A549 (cell line): ENCODE measurements around the gene GPR176. TPM values are rescaled to one million over a fixed set of nuclear protein-coding genes. Genes with fewer than 3 reads are reported as not detected.

ENCODE experiments used
- ATAC-seq, 2 experiments: fragments of 200-7000 bp in 1 of 2; fragments of >200 bp in 1 of 2; cut with Nextera tagmentation in 1 of 2; cut with Tn5 transposase in 1 of 2; 3 replicates each; pipeline versions ENCODE4 v1.8.0 to v1.9.1; 2018 to 2020; ENCODE audit warnings: mild to moderate bottlenecking in 1 of 2, moderate library complexity in 1 of 2
- CTCF ChIA-PET: fragments of 300-600 bp; sonication (Branson Sonifier 250); formaldehyde crosslinking; extraction: SDS; loops from one replicate; lab custom pipeline; 2021; ENCODE audit warnings: antibody characterized with exemption, inconsistent platforms; lab: Yijun Ruan, JAX
- POLR2A ChIA-PET: fragments of 350-600 bp; formaldehyde crosslinking; extraction: SDS; loops from one replicate; lab custom pipeline; 2021; ENCODE audit warnings: antibody characterized with exemption, inconsistent platforms; lab: Yijun Ruan, JAX
- DNase-seq, 2 experiments: peaks; one replicate each; pipeline versions ENCODE4 v3.0.0 to v3.0.0-alpha.2; 2011 to 2016; ENCODE audit warnings: low read depth in 1 of 2, low spot score in 1 of 2
- FAIRE-seq: peaks from 2 replicates; lab custom pipeline; 2011; peaks lifted over from hg19 to GRCh38; lab: Jason Lieb, UNC
- H3K27ac ChIP-seq, 2 experiments: fragments of >200 bp; sonication (Bioruptor Twin); formaldehyde crosslinking; 3 replicates each; pipeline ENCODE4 v1.5.1; 2016 to 2017
- H3K4me1 ChIP-seq: fragments of >200 bp; sonication (Bioruptor Twin); formaldehyde crosslinking; 3 replicates; pipeline ENCODE4 v1.6.1; 2016
- H3K4me2 ChIP-seq: fragments of >200 bp; sonication (Bioruptor Twin); formaldehyde crosslinking; 3 replicates; pipeline ENCODE4 v1.6.1; 2016
- H3K4me3 ChIP-seq: fragments of >200 bp; sonication (Bioruptor Twin); formaldehyde crosslinking; 3 replicates; pipeline ENCODE4 v1.5.1; 2016
- H3K9me3 ChIP-seq: fragments of >200 bp; sonication (Bioruptor Twin); formaldehyde crosslinking; 3 replicates; pipeline ENCODE4 v1.6.1; 2016
- CEBPB ChIP-seq, 2 experiments: fragments of >200 bp in 1 of 2; sonication (Bioruptor Twin) in 1 of 2; formaldehyde crosslinking in 1 of 2; IDR thresholded peaks; 2 replicates each; pipeline ENCODE4 v1.6.1; 2012 to 2016
- CHD2 ChIP-seq: fragments of 150-350 bp; IDR thresholded peaks from 2 replicates; pipeline ENCODE4 v1.6.1; 2014; ENCODE audit warnings: low read length; ENCODE audit not compliant: partially characterized antibody
- CHD4 ChIP-seq: fragments of 200-600 bp; sonication (generic); IDR thresholded peaks from 2 replicates; pipeline ENCODE4 v1.6.1; 2016; ENCODE audit warnings: antibody characterized with exemption, mild to moderate bottlenecking, borderline replicate concordance
- CTCF ChIP-seq: fragments of >200 bp; sonication (Bioruptor Twin); formaldehyde crosslinking; IDR thresholded peaks from 3 replicates; pipeline ENCODE4 v1.5.1; 2016
- EP300 ChIP-seq, 2 experiments: fragments of >200 bp; sonication (Bioruptor Twin); formaldehyde crosslinking; IDR thresholded peaks; 2 replicates in 1 of 2; 3 replicates in 1 of 2; pipeline ENCODE4 v1.6.1; 2016 to 2017
- GATA3 ChIP-seq: IDR thresholded peaks from 2 replicates; pipeline ENCODE4 v1.6.1; 2012; ENCODE audit warnings: borderline replicate concordance
- HMGXB4 ChIP-seq: fragments of 250-450 bp; sonication (Bioruptor Pico); IDR thresholded peaks from 2 replicates; pipeline ENCODE4 v1.5.0; 2021; ENCODE audit warnings: mild to moderate bottlenecking, moderate library complexity, borderline replicate concordance
- HOXA7 ChIP-seq: fragments of 250-450 bp; sonication (Bioruptor Pico); IDR thresholded peaks from 2 replicates; pipeline ENCODE4 v1.5.0; 2020; ENCODE audit warnings: mild to moderate bottlenecking, moderate library complexity
- HOXB13 ChIP-seq: fragments of 250-450 bp; sonication (Bioruptor Pico); IDR thresholded peaks from 2 replicates; pipeline ENCODE4 v1.5.0; 2020; ENCODE audit warnings: low read depth, mild to moderate bottlenecking, moderate library complexity
- NFE2L2 ChIP-seq: fragments of 150-350 bp; conservative IDR thresholded peaks from 2 replicates; pipeline ENCODE4 v1.6.1; 2014; ENCODE audit warnings: low read length
- RNF2 ChIP-seq: fragments of 200-600 bp; sonication (generic); IDR thresholded peaks from 2 replicates; pipeline ENCODE4 v1.6.1; 2016; ENCODE audit warnings: low read depth, mild to moderate bottlenecking, antibody characterized with exemption, moderate library complexity, borderline replicate concordance
- ZFP36 ChIP-seq: fragments of 450-650 bp; IDR thresholded peaks from 2 replicates; pipeline ENCODE4 v1.6.1; 2014; ENCODE audit warnings: borderline replicate concordance; ENCODE audit not compliant: partially characterized antibody
- ZSCAN20 ChIP-seq: fragments of 250-450 bp; sonication (Bioruptor Pico); IDR thresholded peaks from 2 replicates; pipeline ENCODE4 v1.8.0; 2022; ENCODE audit warnings: mild to moderate bottlenecking, moderate library complexity
- WGBS: methylation state at CpG from one replicate; pipeline ENCODE4 v1.1.6; 2017; ENCODE audit errors: missing lambda C conversion rate; 5-methylcytosine and 5-hydroxymethylcytosine counted together
- polyA plus RNA-seq, 4 experiments: library from polyadenylated mRNA; depleted of rRNA in 3 of 4; stranded (reverse); fragments of >200 nt; fragmentation: RNase III in 1 of 4; extraction: RNeasy Plus Mini Kit Qiagen cat#74134 plus additional on column Dnase treatment in 1 of 4; gene quantifications; 2 replicates in 3 of 4; 3 replicates in 1 of 4; pipeline ENCODE4 v1.2.3, GENCODE V29; 2011 to 2017
- TF ChIP-seq, protein P1 (sequence below): fragments of 200-600 bp; sonication (generic); IDR thresholded peaks from 2 replicates; pipeline ENCODE4 v1.6.1; 2016; ENCODE audit warnings: antibody characterized with exemption, mild to moderate bottlenecking, moderate library complexity
- TF ChIP-seq, protein P2 (sequence below): fragments of >200 bp; sonication (Bioruptor Twin); formaldehyde crosslinking; IDR thresholded peaks from 2 replicates; pipeline ENCODE4 v1.6.1; 2016
- TF ChIP-seq, protein P3 (sequence below): IDR thresholded peaks from 2 replicates; pipeline ENCODE4 v1.6.1; 2012

Gene GPR176
- polyA plus RNA-seq, 2 of the 4 experiments (the other 2 are of a cell fraction), result 1.5 to 8.1 TPM

- ChIA-PET CTCF (interaction anchor here (0.7 kb wide), 1 partner anchor 15 kb away, joined by 4 read pairs; no protein-coding TSS in a partner anchor), POLR2A (no interaction called here)
- Histone ChIP-seq H3K4me2 (no peak overlapping the region), H3K4me1 (no peaks in the 10 kb centered on the region), H3K9me3 (no peaks in the 10 kb centered on the region), H3K4me3 (no peak overlapping the region), H3K27ac (no peak overlapping the region)
- no peak for ATAC-seq
- no peak for FAIRE-seq
- WGBS, result 100% methylated on average over 3 of the region's 3 CpGs
- TF ChIP-seq CTCF, result no peak
- no peak for TF ChIP-seq EP300 (IDR thresholded peaks at IDR 0.05)
- TF ChIP-seq CHD2, result no peak
- no peak for TF ChIP-seq HOXB13 (CRISPR knock-in tag)
- TF ChIP-seq HMGXB4 (CRISPR knock-in tag), result no peak
- no peak for TF ChIP-seq ZFP36
- TF ChIP-seq CHD4, result no peak
- TF ChIP-seq RNF2, result no peak
- DNase-seq, result no peak
These were observed 145.3 kb downstream of the GPR176 start for GRCh38 chr15:39774688-39775267.

- no peak for FAIRE-seq
- whole genome bisulfite sequencing, result 86% methylated on average over 8 of the region's 8 CpGs
- no peak for ATAC-seq
- CTCF ChIA-PET, result interaction anchor here (0.6 to 1.9 kb wide), 2 partner anchors 9 to 14 kb away, joined by 3 to 7 read pairs; no protein-coding TSS in a partner anchor
- Histone ChIP-seq H3K4me3 (no peak overlapping the region), H3K27ac (no peak overlapping the region), H3K9me3 (no peaks in the 10 kb centered on the region), H3K4me1 (no peaks in the 10 kb centered on the region), H3K4me2 (no peak overlapping the region)
- TF ChIP-seq ZSCAN20 (CRISPR knock-in tag) (no peak), NFE2L2 (no peak), CEBPB (IDR thresholded peaks at IDR 0.05) (no peak), EP300 (IDR thresholded peaks at IDR 0.05) (no peak), CHD4 (no peak), GATA3 (no peak), HOXA7 (no peak)
- TF ChIP-seq, protein P1, sequence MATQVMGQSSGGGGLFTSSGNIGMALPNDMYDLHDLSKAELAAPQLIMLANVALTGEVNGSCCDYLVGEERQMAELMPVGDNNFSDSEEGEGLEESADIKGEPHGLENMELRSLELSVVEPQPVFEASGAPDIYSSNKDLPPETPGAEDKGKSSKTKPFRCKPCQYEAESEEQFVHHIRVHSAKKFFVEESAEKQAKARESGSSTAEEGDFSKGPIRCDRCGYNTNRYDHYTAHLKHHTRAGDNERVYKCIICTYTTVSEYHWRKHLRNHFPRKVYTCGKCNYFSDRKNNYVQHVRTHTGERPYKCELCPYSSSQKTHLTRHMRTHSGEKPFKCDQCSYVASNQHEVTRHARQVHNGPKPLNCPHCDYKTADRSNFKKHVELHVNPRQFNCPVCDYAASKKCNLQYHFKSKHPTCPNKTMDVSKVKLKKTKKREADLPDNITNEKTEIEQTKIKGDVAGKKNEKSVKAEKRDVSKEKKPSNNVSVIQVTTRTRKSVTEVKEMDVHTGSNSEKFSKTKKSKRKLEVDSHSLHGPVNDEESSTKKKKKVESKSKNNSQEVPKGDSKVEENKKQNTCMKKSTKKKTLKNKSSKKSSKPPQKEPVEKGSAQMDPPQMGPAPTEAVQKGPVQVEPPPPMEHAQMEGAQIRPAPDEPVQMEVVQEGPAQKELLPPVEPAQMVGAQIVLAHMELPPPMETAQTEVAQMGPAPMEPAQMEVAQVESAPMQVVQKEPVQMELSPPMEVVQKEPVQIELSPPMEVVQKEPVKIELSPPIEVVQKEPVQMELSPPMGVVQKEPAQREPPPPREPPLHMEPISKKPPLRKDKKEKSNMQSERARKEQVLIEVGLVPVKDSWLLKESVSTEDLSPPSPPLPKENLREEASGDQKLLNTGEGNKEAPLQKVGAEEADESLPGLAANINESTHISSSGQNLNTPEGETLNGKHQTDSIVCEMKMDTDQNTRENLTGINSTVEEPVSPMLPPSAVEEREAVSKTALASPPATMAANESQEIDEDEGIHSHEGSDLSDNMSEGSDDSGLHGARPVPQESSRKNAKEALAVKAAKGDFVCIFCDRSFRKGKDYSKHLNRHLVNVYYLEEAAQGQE, result no peak
- TF ChIP-seq, protein P2, sequence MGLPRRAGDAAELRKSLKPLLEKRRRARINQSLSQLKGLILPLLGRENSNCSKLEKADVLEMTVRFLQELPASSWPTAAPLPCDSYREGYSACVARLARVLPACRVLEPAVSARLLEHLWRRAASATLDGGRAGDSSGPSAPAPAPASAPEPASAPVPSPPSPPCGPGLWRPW, result no peak
- TF ChIP-seq, protein P3, sequence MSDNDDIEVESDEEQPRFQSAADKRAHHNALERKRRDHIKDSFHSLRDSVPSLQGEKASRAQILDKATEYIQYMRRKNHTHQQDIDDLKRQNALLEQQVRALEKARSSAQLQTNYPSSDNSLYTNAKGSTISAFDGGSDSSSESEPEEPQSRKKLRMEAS, result no peak
- no peak for DNase-seq
- POLR2A ChIA-PET, result no interaction called here
These were observed 149.0 kb downstream of the GPR176 start for GRCh38 chr15:39770748-39771689.
